Thyroid gland (tissue), 4 donors: ENCODE measurements around the gene MRGPRX4.

Experiments
- POLR2A ChIP-seq, 2 donors: fragments of 450-650 bp; IDR thresholded peaks; one replicate each; pipeline ENCODE4 v1.6.1; 2017; ENCODE audit warnings: antibody characterized with exemption in 2 of 2, mild to moderate bottlenecking in 2 of 2, moderate library complexity in 1 of 2
- TF ChIP-seq, protein P1 (sequence below), 6 experiments: fragments of 200-600 bp in 3 of 6; fragments of 450-650 bp in 3 of 6; sonication (generic) in 3 of 6; IDR thresholded peaks; one replicate each; pipeline ENCODE4 v1.5.1; 2016 to 2019; ENCODE audit warnings: antibody characterized with exemption in 6 of 6, mild to moderate bottlenecking in 2 of 6, inconsistent platforms in 1 of 6, moderate library complexity in 1 of 6

GRCh38 chr11:18196532-18196931 is 23.9 kb downstream of the MRGPRX4 start:
- TF ChIP-seq, protein P1, sequence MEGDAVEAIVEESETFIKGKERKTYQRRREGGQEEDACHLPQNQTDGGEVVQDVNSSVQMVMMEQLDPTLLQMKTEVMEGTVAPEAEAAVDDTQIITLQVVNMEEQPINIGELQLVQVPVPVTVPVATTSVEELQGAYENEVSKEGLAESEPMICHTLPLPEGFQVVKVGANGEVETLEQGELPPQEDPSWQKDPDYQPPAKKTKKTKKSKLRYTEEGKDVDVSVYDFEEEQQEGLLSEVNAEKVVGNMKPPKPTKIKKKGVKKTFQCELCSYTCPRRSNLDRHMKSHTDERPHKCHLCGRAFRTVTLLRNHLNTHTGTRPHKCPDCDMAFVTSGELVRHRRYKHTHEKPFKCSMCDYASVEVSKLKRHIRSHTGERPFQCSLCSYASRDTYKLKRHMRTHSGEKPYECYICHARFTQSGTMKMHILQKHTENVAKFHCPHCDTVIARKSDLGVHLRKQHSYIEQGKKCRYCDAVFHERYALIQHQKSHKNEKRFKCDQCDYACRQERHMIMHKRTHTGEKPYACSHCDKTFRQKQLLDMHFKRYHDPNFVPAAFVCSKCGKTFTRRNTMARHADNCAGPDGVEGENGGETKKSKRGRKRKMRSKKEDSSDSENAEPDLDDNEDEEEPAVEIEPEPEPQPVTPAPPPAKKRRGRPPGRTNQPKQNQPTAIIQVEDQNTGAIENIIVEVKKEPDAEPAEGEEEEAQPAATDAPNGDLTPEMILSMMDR (IDR thresholded peaks at IDR 0.05) = no peak
- TF ChIP-seq POLR2A (IDR thresholded peaks at IDR 0.05) = no peak
